ENCODE results near the gene GAL3ST2.
"Not testable (repeated sequence)": the region's sequence is repeated elsewhere in the genome, so short reads cannot be mapped to it uniquely, and the experiment has no call there.

Gene GAL3ST2

GRCh38 chr2:241736111-241736510 lies 40.5 kb upstream of the GAL3ST2 start:
- 82 to 95% methylated on average over 1 to 2 of the region's 3 CpGs for WGBS, 2 experiments (ENCODE audit: insufficient coverage in 2 of 2)
- no peaks in the 10 kb centered on the region for H3K9me3 ChIP-seq (ENCODE audit: control insufficient read depth, low read length)
- H3K36me3 ChIP-seq (ENCODE audit: control insufficient read depth, insufficient read depth, low read length) = peaks cover 2% of the 10 kb centered on the region
- H3K27ac ChIP-seq (ENCODE audit: low read depth, low read length, severe bottlenecking) = no peak overlapping the region
- no peak overlapping the region for H3K4me3 ChIP-seq (ENCODE audit: extremely low read depth, insufficient read depth, low read length, poor library complexity, severe bottlenecking)
- H3K4me1 ChIP-seq (ENCODE audit: control insufficient read depth, insufficient read depth, low read length, poor library complexity, severe bottlenecking) = no peaks in the 10 kb centered on the region

DNA sequence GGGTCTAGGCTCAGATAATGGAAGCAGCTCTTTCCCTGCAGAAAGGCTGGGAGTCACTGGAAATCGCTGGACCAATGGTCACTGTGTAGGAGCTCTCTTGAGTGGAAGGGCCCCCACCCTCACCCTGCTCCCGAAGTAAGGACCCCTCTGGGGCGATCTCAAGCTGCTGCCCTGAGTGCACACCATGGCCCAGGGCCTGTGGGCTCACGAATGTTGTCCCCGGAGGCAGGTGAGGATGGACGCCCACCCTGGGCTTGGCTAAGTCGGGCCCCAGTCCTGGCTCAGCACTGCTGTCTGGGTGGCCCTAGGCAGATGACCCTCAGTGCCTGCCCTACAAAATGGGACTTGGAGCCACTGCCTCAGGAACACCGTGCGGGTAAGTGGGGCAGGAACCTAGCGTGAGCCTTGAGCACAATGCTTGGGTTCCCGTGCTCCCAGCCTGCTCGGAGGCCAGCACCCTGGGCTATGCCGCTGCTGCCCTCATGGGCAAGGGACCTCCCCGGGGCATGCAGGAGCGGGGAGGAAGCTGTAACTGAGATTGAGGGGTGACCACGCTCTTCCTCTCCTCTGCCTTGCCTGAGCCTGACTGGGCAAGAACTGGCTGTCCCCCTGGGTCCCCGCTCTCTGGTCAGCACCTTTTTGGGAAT lies 38.5 kb upstream of the GAL3ST2 start:
- Histone ChIP-seq H3K4me3 (ENCODE audit: extremely low read depth, insufficient read depth, low read length, poor library complexity, severe bottlenecking) (no peak overlapping the region), H3K27ac (ENCODE audit: low read depth, low read length, severe bottlenecking) (no peak overlapping the region), H3K4me1 (ENCODE audit: control insufficient read depth, insufficient read depth, low read length, poor library complexity, severe bottlenecking) (no peaks in the 10 kb centered on the region), H3K36me3 (ENCODE audit: control insufficient read depth, insufficient read depth, low read length) (no peaks in the 10 kb centered on the region), H3K9me3 (ENCODE audit: control insufficient read depth, low read length) (no peaks in the 10 kb centered on the region)
- 91 to 93% methylated on average over 15 to 16 of the region's 17 CpGs for WGBS, 2 experiments (ENCODE audit: insufficient coverage in 2 of 2)

DNA sequence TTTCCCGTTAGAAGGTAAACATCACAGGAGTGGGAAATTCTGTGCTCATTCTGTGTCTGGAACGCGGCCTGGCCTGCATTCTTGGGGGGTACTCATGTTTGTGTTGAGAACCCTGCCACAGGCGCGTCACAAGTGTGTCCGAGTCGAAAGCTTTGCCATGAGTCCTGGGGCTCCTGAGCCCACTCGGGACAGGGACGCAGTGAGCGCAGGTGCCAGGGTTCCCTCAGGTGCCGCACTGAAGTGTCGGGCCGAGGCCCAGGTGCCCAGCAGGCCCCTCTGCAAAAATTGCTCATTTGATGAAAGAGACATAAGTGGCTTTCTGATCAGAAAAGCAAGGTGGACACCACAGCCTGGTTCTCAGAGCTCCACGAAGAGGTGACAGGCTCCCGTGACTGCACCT lies 37.4 kb upstream of the GAL3ST2 start:
- Histone ChIP-seq H3K36me3 (ENCODE audit: control insufficient read depth, insufficient read depth, low read length) (no peaks in the 10 kb centered on the region), H3K27ac (ENCODE audit: low read depth, low read length, severe bottlenecking) (no peak overlapping the region), H3K9me3 (ENCODE audit: control insufficient read depth, low read length) (no peaks in the 10 kb centered on the region), H3K4me1 (ENCODE audit: control insufficient read depth, insufficient read depth, low read length, poor library complexity, severe bottlenecking) (no peaks in the 10 kb centered on the region), H3K4me3 (ENCODE audit: extremely low read depth, insufficient read depth, low read length, poor library complexity, severe bottlenecking) (no peak overlapping the region)
- 92 to 94% methylated on average over 13 to 15 of the region's 15 CpGs for WGBS, 2 experiments (ENCODE audit: insufficient coverage in 2 of 2)

DNA sequence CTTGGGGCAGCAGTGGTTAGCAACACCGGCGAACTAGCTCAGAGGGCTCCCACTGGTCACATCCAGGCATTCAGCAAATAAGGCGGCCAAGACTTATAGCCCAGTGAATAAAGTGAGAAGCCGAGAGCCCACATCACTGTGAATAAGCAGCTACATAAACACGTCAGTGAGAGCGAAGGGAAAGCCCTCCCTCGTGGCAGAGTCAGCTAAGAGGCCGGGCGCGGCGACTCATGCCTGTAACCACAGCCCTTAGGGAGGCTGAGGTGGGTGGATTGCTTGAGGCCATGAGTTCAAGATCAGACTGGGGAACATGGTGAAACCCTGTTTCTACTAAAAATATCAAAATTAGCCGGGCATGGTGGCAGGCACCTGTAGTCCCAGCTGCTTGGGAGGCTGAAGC lies 37.0 kb upstream of the GAL3ST2 start:
- WGBS, 2 experiments (ENCODE audit: insufficient coverage in 2 of 2) = 86 to 93% methylated on average over 12 of the region's 12 CpGs

GRCh38 chr2:241741016-241741415 lies 35.6 kb upstream of the GAL3ST2 start:
- H3K36me3 ChIP-seq (ENCODE audit: control insufficient read depth, insufficient read depth, low read length) = peaks cover 15% of the 10 kb centered on the region
- H3K27ac ChIP-seq (ENCODE audit: low read depth, low read length, severe bottlenecking) = no peak overlapping the region
- H3K4me1 ChIP-seq (ENCODE audit: control insufficient read depth, insufficient read depth, low read length, poor library complexity, severe bottlenecking) = no peaks in the 10 kb centered on the region
- no peak overlapping the region for H3K4me3 ChIP-seq (ENCODE audit: extremely low read depth, insufficient read depth, low read length, poor library complexity, severe bottlenecking)
- 91 to 98% methylated on average over 5 to 9 of the region's 10 CpGs for whole genome bisulfite sequencing, 2 experiments (ENCODE audit: insufficient coverage in 2 of 2)
- H3K9me3 ChIP-seq (ENCODE audit: control insufficient read depth, low read length) = no peaks in the 10 kb centered on the region

More for the DNA sequence above, 37.0 kb upstream of the GAL3ST2 start:
- H3K27ac ChIP-seq (ENCODE audit: low read depth, low read length, severe bottlenecking) = no peak overlapping the region
- H3K36me3 ChIP-seq (ENCODE audit: control insufficient read depth, insufficient read depth, low read length) = peaks cover 3% of the 10 kb centered on the region
- H3K4me1 ChIP-seq (ENCODE audit: control insufficient read depth, insufficient read depth, low read length, poor library complexity, severe bottlenecking) = no peaks in the 10 kb centered on the region
- H3K4me3 ChIP-seq (ENCODE audit: extremely low read depth, insufficient read depth, low read length, poor library complexity, severe bottlenecking) = no peak overlapping the region
- H3K9me3 ChIP-seq (ENCODE audit: control insufficient read depth, low read length) = no peaks in the 10 kb centered on the region

GRCh38 chr2:241742320-241742939 lies 34.2 kb upstream of the GAL3ST2 start:
- no peaks in the 10 kb centered on the region for H3K4me1 ChIP-seq (ENCODE audit: control insufficient read depth, insufficient read depth, low read length, poor library complexity, severe bottlenecking)
- H3K27ac ChIP-seq (ENCODE audit: low read depth, low read length, severe bottlenecking) = no peak overlapping the region
- H3K36me3 ChIP-seq (ENCODE audit: control insufficient read depth, insufficient read depth, low read length) = peaks cover 19% of the 10 kb centered on the region
- H3K9me3 ChIP-seq (ENCODE audit: control insufficient read depth, low read length) = no peaks in the 10 kb centered on the region
- 95 to 96% methylated on average over 19 to 26 of the region's 28 CpGs for WGBS, 2 experiments (ENCODE audit: insufficient coverage in 2 of 2)
- no peak overlapping the region for H3K4me3 ChIP-seq (ENCODE audit: extremely low read depth, insufficient read depth, low read length, poor library complexity, severe bottlenecking)

DNA sequence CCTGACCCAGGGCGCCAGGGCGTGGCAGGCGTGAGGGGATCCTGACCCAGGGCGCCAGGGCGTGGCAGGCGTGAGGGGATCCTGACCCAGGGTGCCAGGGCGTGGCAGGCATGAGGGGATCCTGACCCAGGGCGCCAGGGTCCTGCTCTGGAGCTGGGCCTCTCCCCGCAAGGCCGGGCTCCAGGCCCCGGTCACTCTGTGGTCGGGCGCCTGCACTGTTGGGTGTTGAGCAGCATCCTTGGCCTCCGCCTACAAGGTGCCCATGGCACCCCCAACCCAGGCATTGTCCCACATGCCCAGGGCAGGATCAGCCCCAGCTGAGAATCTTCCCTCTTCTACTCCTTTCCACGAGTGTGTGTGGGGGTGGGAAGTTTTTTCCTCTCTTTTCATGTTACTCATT lies 33.6 kb upstream of the GAL3ST2 start:
- peaks cover 19% of the 10 kb centered on the region for H3K36me3 ChIP-seq (ENCODE audit: control insufficient read depth, insufficient read depth, low read length)
- H3K4me3 ChIP-seq (ENCODE audit: extremely low read depth, insufficient read depth, low read length, poor library complexity, severe bottlenecking); H3K27ac ChIP-seq (ENCODE audit: low read depth, low read length, severe bottlenecking); H3K4me1 ChIP-seq (ENCODE audit: control insufficient read depth, insufficient read depth, low read length, poor library complexity, severe bottlenecking); H3K9me3 ChIP-seq (ENCODE audit: control insufficient read depth, low read length): not testable (repeated sequence)
- WGBS, 2 experiments (ENCODE audit: insufficient coverage in 2 of 2) = 94% methylated on average over 9 to 10 of the region's 15 CpGs

DNA sequence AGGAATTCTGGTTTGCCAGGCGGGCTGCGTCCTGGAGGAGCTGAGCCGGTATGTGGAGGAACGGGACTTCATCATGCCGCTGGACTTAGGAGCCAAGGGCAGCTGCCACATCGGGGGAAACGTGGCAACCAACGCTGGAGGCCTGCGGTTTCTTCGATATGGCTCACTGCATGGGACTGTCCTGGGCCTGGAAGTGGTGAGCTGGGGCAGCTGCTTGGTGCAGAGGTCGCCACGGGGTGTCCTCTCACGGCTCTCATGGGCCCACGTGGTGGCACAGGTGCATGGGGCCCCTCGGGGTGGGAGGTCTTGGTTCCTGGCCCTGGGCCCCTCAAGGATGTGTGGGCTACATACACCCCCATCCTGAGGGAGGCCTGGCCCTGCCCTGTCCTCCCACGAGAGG lies 33.0 kb upstream of the GAL3ST2 start:
- WGBS, 2 experiments (ENCODE audit: insufficient coverage in 2 of 2) = 93 to 94% methylated on average over 14 to 15 of the region's 16 CpGs
- Histone ChIP-seq H3K4me1 (ENCODE audit: control insufficient read depth, insufficient read depth, low read length, poor library complexity, severe bottlenecking) (no peaks in the 10 kb centered on the region), H3K9me3 (ENCODE audit: control insufficient read depth, low read length) (no peaks in the 10 kb centered on the region), H3K27ac (ENCODE audit: low read depth, low read length, severe bottlenecking) (no peak overlapping the region), H3K4me3 (ENCODE audit: extremely low read depth, insufficient read depth, low read length, poor library complexity, severe bottlenecking) (no peak overlapping the region), H3K36me3 (ENCODE audit: control insufficient read depth, insufficient read depth, low read length) (peaks cover 19% of the 10 kb centered on the region)

DNA sequence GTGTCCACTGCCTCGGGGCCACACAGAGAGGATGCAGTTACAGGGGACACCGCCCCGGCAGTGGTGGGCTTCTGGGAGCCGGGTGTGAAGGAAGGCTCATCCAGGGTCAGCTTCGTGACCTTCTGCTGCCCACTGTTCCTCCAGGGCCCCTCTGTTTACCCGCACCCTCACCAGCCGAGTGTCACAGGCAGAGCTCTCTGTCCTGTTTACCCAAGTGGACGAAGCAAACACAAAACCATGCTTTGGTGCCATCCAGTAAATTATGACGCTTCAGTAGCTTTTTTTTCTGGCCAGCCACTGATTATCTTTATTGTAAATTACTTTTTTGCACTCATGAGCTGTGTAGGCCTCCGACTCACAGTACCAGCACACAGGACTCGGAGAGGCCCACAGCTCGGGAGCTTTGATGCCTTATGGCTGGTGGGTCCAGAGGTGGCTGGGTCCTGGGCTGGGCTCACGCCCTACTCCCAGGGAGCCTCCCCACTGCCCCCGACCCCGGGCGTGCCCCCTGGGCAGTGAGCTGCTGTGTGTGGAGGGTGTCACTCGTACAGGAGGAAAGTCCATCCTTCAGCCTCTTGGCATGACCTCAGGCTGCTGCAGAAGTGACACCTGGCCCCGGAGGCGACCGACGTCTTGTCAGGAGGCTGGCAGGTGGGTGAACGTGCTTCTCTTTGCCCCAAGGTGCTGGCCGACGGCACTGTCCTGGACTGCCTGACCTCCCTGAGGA lies 32.4 kb upstream of the GAL3ST2 start:
- 94% methylated on average over 17 to 20 of the region's 24 CpGs for WGBS, 2 experiments (ENCODE audit: insufficient coverage in 2 of 2)
- H3K36me3 ChIP-seq (ENCODE audit: control insufficient read depth, insufficient read depth, low read length) = peaks cover 19% of the 10 kb centered on the region
- H3K4me3 ChIP-seq (ENCODE audit: extremely low read depth, insufficient read depth, low read length, poor library complexity, severe bottlenecking) = no peak overlapping the region
- H3K27ac ChIP-seq (ENCODE audit: low read depth, low read length, severe bottlenecking) = no peak overlapping the region
- H3K4me1 ChIP-seq (ENCODE audit: control insufficient read depth, insufficient read depth, low read length, poor library complexity, severe bottlenecking) = no peaks in the 10 kb centered on the region
- no peaks in the 10 kb centered on the region for H3K9me3 ChIP-seq (ENCODE audit: control insufficient read depth, low read length)

DNA sequence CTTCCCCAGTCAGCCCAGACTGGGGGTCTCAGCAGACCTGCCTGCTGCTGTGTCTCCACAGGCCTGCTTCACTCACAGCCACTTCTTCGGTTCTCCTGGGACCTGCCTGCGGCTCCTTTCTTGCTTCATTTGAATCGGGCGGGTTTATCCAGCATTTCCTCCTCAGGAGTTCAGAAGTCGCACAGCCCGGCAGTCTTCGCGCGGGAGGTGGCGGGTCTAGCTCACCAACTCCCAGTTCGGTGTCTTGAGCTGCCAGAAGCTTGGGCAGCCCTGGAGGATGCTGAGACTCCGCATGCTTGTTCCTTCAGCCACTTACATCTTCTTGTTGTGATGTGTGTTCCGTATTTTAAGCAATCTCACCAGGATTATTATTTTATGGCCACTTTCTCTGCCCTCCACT lies 31.3 kb upstream of the GAL3ST2 start:
- no peak overlapping the region for H3K27ac ChIP-seq (ENCODE audit: low read depth, low read length, severe bottlenecking)
- no peaks in the 10 kb centered on the region for H3K9me3 ChIP-seq (ENCODE audit: control insufficient read depth, low read length)
- peaks cover 19% of the 10 kb centered on the region for H3K36me3 ChIP-seq (ENCODE audit: control insufficient read depth, insufficient read depth, low read length)
- no peaks in the 10 kb centered on the region for H3K4me1 ChIP-seq (ENCODE audit: control insufficient read depth, insufficient read depth, low read length, poor library complexity, severe bottlenecking)
- WGBS, 2 experiments (ENCODE audit: insufficient coverage in 2 of 2) = 95 to 98% methylated on average over 10 to 13 of the region's 13 CpGs
- no peak overlapping the region for H3K4me3 ChIP-seq (ENCODE audit: extremely low read depth, insufficient read depth, low read length, poor library complexity, severe bottlenecking)

GRCh38 chr2:241746084-241746483 lies 30.5 kb upstream of the GAL3ST2 start:
- Histone ChIP-seq H3K4me1 (ENCODE audit: control insufficient read depth, insufficient read depth, low read length, poor library complexity, severe bottlenecking) (no peaks in the 10 kb centered on the region), H3K9me3 (ENCODE audit: control insufficient read depth, low read length) (no peaks in the 10 kb centered on the region), H3K27ac (ENCODE audit: low read depth, low read length, severe bottlenecking) (no peak overlapping the region), H3K4me3 (ENCODE audit: extremely low read depth, insufficient read depth, low read length, poor library complexity, severe bottlenecking) (no peak overlapping the region), H3K36me3 (ENCODE audit: control insufficient read depth, insufficient read depth, low read length) (peaks cover 19% of the 10 kb centered on the region)
- WGBS, 2 experiments (ENCODE audit: insufficient coverage in 2 of 2) = 90 to 93% methylated on average over 2 to 3 of the region's 4 CpGs
